Osteoblast (primary cell): ENCODE measurements around the gene MLLT6. TPM values are rescaled to one million over a fixed set of nuclear protein-coding genes. Genes with fewer than 3 reads are reported as not detected.

Source experiments
- DNase-seq: peaks from one replicate; pipeline ENCODE4 v3.0.0; 2011; ENCODE audit warnings: low spot score, mixed read lengths; ENCODE audit not compliant: insufficient read length; ENCODE audit errors: missing footprints
- H2AFZ ChIP-seq: 2 replicates; pipeline ENCODE4 v1.6.0; 2011; ENCODE audit warnings: mild to moderate bottlenecking, low read length
- H3K27ac ChIP-seq: 2 replicates; pipeline ENCODE4 v1.5.1; 2011; ENCODE audit warnings: mild to moderate bottlenecking, low read depth, low read length, moderate library complexity
- H3K27me3 ChIP-seq: 2 replicates; pipeline ENCODE4 v1.6.0; 2012; ENCODE audit warnings: mild to moderate bottlenecking, control low read depth, inconsistent platforms, low read length, moderate library complexity; ENCODE audit not compliant: insufficient read depth
- H3K36me3 ChIP-seq: 2 replicates; pipeline ENCODE4 v1.5.1; 2011; ENCODE audit warnings: mild to moderate bottlenecking, low read length, control low read depth, moderate library complexity; ENCODE audit not compliant: insufficient read depth
- H3K4me1 ChIP-seq: 2 replicates; pipeline ENCODE4 v1.5.1; 2011; ENCODE audit warnings: mild to moderate bottlenecking, low read length, control low read depth, moderate library complexity; ENCODE audit not compliant: insufficient read depth
- H3K4me2 ChIP-seq: 2 replicates; pipeline ENCODE4 v1.6.0; 2011; ENCODE audit warnings: mild to moderate bottlenecking, low read length; ENCODE audit not compliant: insufficient read depth
- H3K4me3 ChIP-seq: fragments of 200-600 bp; sonication (generic); 3 replicates; pipeline ENCODE4 v1.5.1; 2012; ENCODE audit warnings: mild to moderate bottlenecking, low read length, inconsistent platforms; ENCODE audit not compliant: insufficient read depth
- H3K79me2 ChIP-seq: 2 replicates; pipeline ENCODE4 v1.6.0; 2012; ENCODE audit warnings: mild to moderate bottlenecking, low read length, control low read depth, inconsistent platforms; ENCODE audit not compliant: insufficient read depth
- H3K9me3 ChIP-seq: 2 replicates; pipeline ENCODE4 v1.5.1; 2011; ENCODE audit warnings: low read depth, low read length, control low read depth
- H4K20me1 ChIP-seq: 2 replicates; pipeline ENCODE4 v1.6.0; 2012; ENCODE audit warnings: mild to moderate bottlenecking, low read length, control low read depth; ENCODE audit not compliant: insufficient read depth
- total RNA-seq: library from RNA; depleted of rRNA; stranded (reverse); fragments of >200 nt; gene quantifications from 2 replicates; pipeline ENCODE4 v1.2.3, GENCODE V29; 2012
- TF ChIP-seq, protein P1 (sequence below): IDR thresholded peaks from 2 replicates; pipeline ENCODE4 v1.5.1; 2011; ENCODE audit warnings: mild to moderate bottlenecking, low read depth, low read length, moderate library complexity; ENCODE audit errors: extremely low read depth

The MLLT6 gene
- total RNA-seq, 1 donor = 33.3 TPM

DNA sequence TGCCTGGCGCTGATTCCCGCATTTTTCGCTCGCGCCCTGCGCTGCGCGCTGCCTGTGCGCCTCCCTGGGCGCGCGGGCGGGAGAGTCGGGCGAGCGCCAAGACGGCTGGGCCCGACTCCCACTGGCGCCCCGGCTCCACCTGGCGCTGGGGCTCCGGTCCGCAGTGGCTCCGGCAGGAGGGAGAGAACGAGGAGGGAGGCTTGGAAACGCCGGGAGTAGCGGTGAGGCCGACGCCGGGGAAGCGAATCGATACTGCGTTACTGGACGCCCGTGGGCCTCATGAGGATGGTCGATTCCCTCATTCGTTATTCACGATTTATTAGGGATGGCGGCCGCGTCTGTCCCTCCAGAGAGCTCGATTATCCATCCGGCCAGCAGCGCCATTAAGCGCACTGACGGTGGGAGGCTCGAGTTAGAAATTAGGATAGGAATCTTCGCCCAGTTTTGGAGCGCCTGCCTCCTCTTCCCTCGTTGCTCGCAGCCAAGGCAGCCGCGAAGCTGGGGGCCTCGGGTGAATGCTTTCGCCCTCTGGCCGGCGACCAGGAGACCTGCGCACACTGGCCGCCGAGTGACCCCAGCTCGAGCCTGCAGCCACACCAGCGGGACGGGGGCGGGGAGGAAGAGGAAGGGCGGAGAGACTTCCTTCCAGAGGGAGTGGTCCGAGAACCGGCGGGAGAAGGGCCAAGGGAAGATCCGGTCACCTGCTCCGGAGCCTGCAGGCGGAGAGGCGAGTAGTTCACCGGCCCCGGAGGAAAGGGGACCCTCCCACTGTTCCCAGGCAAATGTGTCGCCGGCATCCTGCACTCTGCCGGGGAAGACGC is 44.4 kb downstream of the MLLT6 start:
- Histone ChIP-seq H3K27me3 (no peaks in the 10 kb centered on the region), H3K4me1 (peaks cover 46% of the 10 kb centered on the region), H3K9me3 (no peaks in the 10 kb centered on the region), H2AFZ (peak overlapping the region; percentile 41), H3K79me2 (peaks cover 55% of the 10 kb centered on the region), H3K36me3 (peaks cover 9% of the 10 kb centered on the region), H3K4me2 (peak overlapping the region; percentile 89), H4K20me1 (peaks cover 25% of the 10 kb centered on the region), H3K27ac (no peak overlapping the region), H3K4me3 (peak overlapping the region; percentile 99)
- DNase-seq = peak; percentile 69
- TF ChIP-seq, protein P1, sequence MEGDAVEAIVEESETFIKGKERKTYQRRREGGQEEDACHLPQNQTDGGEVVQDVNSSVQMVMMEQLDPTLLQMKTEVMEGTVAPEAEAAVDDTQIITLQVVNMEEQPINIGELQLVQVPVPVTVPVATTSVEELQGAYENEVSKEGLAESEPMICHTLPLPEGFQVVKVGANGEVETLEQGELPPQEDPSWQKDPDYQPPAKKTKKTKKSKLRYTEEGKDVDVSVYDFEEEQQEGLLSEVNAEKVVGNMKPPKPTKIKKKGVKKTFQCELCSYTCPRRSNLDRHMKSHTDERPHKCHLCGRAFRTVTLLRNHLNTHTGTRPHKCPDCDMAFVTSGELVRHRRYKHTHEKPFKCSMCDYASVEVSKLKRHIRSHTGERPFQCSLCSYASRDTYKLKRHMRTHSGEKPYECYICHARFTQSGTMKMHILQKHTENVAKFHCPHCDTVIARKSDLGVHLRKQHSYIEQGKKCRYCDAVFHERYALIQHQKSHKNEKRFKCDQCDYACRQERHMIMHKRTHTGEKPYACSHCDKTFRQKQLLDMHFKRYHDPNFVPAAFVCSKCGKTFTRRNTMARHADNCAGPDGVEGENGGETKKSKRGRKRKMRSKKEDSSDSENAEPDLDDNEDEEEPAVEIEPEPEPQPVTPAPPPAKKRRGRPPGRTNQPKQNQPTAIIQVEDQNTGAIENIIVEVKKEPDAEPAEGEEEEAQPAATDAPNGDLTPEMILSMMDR = no peak

DNA sequence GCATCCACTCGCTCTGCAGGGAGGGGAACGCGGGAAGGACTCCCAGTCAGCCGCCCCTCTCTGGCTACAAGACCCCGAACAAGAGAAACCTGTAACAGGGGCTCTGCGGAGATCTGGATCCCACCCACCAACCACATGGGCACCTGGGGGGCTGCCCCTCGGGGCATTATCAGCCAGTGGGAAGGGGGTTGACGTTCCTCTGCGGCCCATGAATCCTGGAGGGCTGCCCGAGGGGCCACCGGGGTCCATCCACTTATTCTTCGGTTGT is 44.9 kb downstream of the MLLT6 start:
- H3K27ac ChIP-seq = no peak overlapping the region
- TF ChIP-seq, protein P1 = no peak
- no peaks in the 10 kb centered on the region for H3K27me3 ChIP-seq
- H2AFZ ChIP-seq = peak overlapping the region; percentile 41
- H3K4me3 ChIP-seq = peak overlapping the region; percentile 99
- peaks cover 55% of the 10 kb centered on the region for H3K79me2 ChIP-seq
- H3K9me3 ChIP-seq = no peaks in the 10 kb centered on the region
- no peak for DNase-seq
- H4K20me1 ChIP-seq = peaks cover 24% of the 10 kb centered on the region
- peaks cover 46% of the 10 kb centered on the region for H3K4me1 ChIP-seq
- H3K36me3 ChIP-seq = peaks cover 11% of the 10 kb centered on the region
- peak overlapping the region; percentile 89 for H3K4me2 ChIP-seq

DNA sequence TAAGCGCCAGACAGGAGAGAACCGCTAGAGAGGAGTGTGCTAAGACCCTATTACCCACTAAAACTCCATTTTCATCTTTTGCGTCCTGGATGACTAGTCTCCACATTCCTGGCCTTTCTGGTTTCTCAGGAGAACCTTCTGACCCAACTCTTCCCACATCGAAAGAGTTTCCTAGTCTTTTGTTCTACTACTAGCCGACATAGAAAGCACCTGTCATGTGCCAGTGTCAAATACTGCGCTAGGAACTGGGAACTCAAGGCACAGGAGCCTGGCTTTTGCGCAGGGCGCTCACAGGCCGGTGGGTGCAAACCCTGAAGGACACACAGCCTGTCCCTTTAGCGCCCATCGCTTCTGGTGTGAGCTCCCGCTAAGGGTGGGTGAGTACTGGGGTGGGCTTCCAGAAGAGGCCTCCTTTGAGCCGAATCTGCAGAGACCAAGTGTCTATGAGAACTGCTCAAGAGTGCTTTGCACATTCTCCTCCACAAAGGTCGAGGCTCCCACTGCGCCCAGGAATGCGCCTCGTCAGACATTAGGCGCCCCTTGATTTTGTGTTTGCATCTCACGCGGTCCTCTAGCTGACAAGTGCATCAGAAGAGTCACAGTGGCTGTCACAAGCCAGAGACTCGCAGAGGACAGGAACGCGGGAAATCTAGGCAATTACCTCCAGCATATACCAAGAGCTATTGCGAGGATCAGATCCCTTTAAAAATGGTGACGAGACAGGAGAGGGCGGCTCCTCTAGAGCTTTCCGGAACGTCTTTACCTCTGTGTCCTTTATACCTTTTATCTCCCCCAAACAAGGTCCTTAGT is 45.4 kb downstream of the MLLT6 start:
- TF ChIP-seq, protein P1 = no peak

DNA sequence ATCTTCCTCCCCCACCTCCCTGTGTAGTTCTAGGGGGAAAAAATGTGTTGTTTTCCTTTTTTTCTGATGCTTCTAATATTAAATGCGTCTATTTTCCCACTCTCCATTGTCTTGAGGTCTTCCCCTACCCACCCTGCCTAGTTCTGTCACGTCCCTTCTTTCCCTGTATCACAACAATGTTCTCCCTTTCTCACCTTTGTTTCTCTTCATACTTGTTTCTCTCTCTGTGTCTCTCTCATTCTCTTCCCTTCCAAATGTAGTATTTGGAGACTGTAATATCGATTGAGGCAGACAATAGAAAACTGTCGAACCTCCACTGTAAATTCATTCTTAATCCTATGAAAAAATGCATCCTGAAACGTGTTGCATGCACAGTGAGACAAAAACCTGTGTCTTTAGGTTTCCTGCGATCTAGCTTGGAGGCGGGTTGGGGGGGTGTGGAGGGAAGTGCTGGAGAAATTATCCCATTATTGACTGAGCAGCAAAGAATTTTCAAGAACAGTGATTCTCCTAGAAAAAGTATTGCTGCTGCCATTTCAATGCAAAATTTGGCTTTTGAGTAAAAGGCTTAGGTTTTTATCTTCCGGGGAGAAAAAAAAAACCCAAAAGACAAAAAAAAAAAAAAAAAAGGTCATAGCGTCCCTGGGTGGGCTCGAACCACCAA is 46.2 kb downstream of the MLLT6 start:
- TF ChIP-seq, protein P1 = no peak
- no peak overlapping the region for H3K27ac ChIP-seq
- DNase-seq = peak; percentile 78
- no peaks in the 10 kb centered on the region for H3K27me3 ChIP-seq
- peak overlapping the region; percentile 69 for H2AFZ ChIP-seq
- H3K9me3 ChIP-seq = no peaks in the 10 kb centered on the region
- H3K4me1 ChIP-seq = peaks cover 39% of the 10 kb centered on the region
- H3K4me2 ChIP-seq = peak overlapping the region; percentile 89
- peaks cover 13% of the 10 kb centered on the region for H4K20me1 ChIP-seq
- H3K4me3 ChIP-seq = peak overlapping the region; percentile 99
- peaks cover 50% of the 10 kb centered on the region for H3K79me2 ChIP-seq
- peaks cover 18% of the 10 kb centered on the region for H3K36me3 ChIP-seq

More for the DNA sequence above, 45.4 kb downstream of the MLLT6 start:
- Histone ChIP-seq H3K9me3 (no peaks in the 10 kb centered on the region), H4K20me1 (peaks cover 20% of the 10 kb centered on the region), H3K27ac (no peak overlapping the region), H3K4me3 (peak overlapping the region; percentile 99), H3K27me3 (no peaks in the 10 kb centered on the region), H3K4me1 (peaks cover 46% of the 10 kb centered on the region), H3K4me2 (peak overlapping the region; percentile 89), H3K79me2 (peaks cover 51% of the 10 kb centered on the region), H2AFZ (peak overlapping the region; percentile 69), H3K36me3 (peaks cover 13% of the 10 kb centered on the region)
- DNase-seq = no peak
